Left colon (tissue), 2 donors: ENCODE results near the gene SPDEF. TPM values are rescaled to one million over a fixed set of nuclear protein-coding genes. Genes with fewer than 3 reads are reported as not detected.

Source experiments
- ATAC-seq: fragments of 200-7000 bp; cut with Tn5 transposase; one replicate; pipeline ENCODE4 v1.9.1; 2020; ENCODE audit warnings: mild to moderate bottlenecking, moderate library complexity
- DNase-seq, 2 donors: peaks; one replicate each; pipeline ENCODE4 v3.0.0-alpha.2; 2020
- intact Hi-C, 2 donors: fragments of 100-400 bp; cut with DNase I in 1 of 2; cut with micrococcal nuclease in 1 of 2; formaldehyde crosslinking; loops; one replicate each; pipeline versions ENCODE4 v1.11.2 to v1.14.0; 2022; cut with DNase I, micrococcal nuclease
- total RNA-seq, 2 donors: library from RNA; stranded (reverse); fragmentation: NEBNext Ultra II Directional; extraction: Animal tissue kit (Norgen Biotek cat#: 25700); gene quantifications; one replicate each; pipeline ENCODE4 v1.2.1, GENCODE V29; 2021
- donor health status: DM: no; HTN: no; CAD: no.
- donor health status: DM: yes; HTN: yes; CAD: no.

Gene SPDEF
- total RNA-seq, 2 donors from 2014 or later: 59.4 to 73.5 TPM

GRCh38 chr6:34585512-34586061, 29.5 kb upstream of the SPDEF start:
- DNase-seq: no peak
- intact Hi-C loops: no loop called here
- no peak for ATAC-seq

- DNase-seq (no peak), ATAC-seq (no peak)
- intact Hi-C loops: no loop called here
Observed at GRCh38 chr6:34585108-34585507, 29.0 kb upstream of the SPDEF start.

- intact Hi-C loops: no loop called here
- no peak for ATAC-seq
- DNase-seq: no peak
Observed at GRCh38 chr6:34584694-34585093, 28.6 kb upstream of the SPDEF start.

- no peak for ATAC-seq
- intact Hi-C loops: no loop called here
- DNase-seq: no peak
Observed at GRCh38 chr6:34583861-34584604, 27.9 kb upstream of the SPDEF start.

- intact Hi-C loops: no loop called here
- ATAC-seq: no peak
- no peak for DNase-seq
Observed at GRCh38 chr6:34583461-34583860, 27.3 kb upstream of the SPDEF start.

GRCh38 chr6:34581561-34581920, 25.4 kb upstream of the SPDEF start:
- intact Hi-C loops: no loop called here
- DNase-seq: no peak

GRCh38 chr6:34580707-34581560, 24.8 kb upstream of the SPDEF start:
- intact Hi-C loops: no loop called here

More at GRCh38 chr6:34581561-34581920, 25.4 kb upstream of the SPDEF start:
- ATAC-seq: no peak

GRCh38 chr6:34578445-34579262, 22.5 kb upstream of the SPDEF start:
- intact Hi-C loops: no loop called here

More at GRCh38 chr6:34580707-34581560, 24.8 kb upstream of the SPDEF start:
- ATAC-seq: no peak
- DNase-seq: no peak

GRCh38 chr6:34576286-34576955, 20.3 kb upstream of the SPDEF start:
- DNase-seq: no peak
- ATAC-seq: no peak

More at GRCh38 chr6:34578445-34579262, 22.5 kb upstream of the SPDEF start:
- DNase-seq (no peak), ATAC-seq (no peak)

GRCh38 chr6:34575326-34575725, 19.2 kb upstream of the SPDEF start:
- DNase-seq: no peak
- intact Hi-C loops: no loop called here
- ATAC-seq: no peak

More at GRCh38 chr6:34576286-34576955, 20.3 kb upstream of the SPDEF start:
- intact Hi-C loops: no loop called here

GRCh38 chr6:34574647-34575293, 18.6 kb upstream of the SPDEF start:
- intact Hi-C loops: no loop called here
- DNase-seq (no peak), ATAC-seq (no peak)

- peak in 1 of 2 donors; percentile 44 for DNase-seq
- ATAC-seq: peak; percentile 58
- intact Hi-C loops: no loop called here
Observed at GRCh38 chr6:34573567-34574183, 17.5 kb upstream of the SPDEF start.

- intact Hi-C loops: no loop called here
- ATAC-seq: no peak
- DNase-seq: no peak
Observed at GRCh38 chr6:34572585-34572984, 16.5 kb upstream of the SPDEF start.

GRCh38 chr6:34572021-34572420, 15.9 kb upstream of the SPDEF start:
- intact Hi-C loops: no loop called here
- ATAC-seq (no peak), DNase-seq (no peak)

- DNase-seq (no peak), ATAC-seq (no peak)
- intact Hi-C loops: no loop called here
Observed at GRCh38 chr6:34571388-34571787, 15.3 kb upstream of the SPDEF start.

GRCh38 chr6:34570066-34570833, 14.1 kb upstream of the SPDEF start:
- intact Hi-C loops: no loop called here
- ATAC-seq: peak; percentile 78
- DNase-seq: peak; percentile 72 to 79
